ENCODE measurements around the gene SLAMF7.

SLAMF7 gene

DNA sequence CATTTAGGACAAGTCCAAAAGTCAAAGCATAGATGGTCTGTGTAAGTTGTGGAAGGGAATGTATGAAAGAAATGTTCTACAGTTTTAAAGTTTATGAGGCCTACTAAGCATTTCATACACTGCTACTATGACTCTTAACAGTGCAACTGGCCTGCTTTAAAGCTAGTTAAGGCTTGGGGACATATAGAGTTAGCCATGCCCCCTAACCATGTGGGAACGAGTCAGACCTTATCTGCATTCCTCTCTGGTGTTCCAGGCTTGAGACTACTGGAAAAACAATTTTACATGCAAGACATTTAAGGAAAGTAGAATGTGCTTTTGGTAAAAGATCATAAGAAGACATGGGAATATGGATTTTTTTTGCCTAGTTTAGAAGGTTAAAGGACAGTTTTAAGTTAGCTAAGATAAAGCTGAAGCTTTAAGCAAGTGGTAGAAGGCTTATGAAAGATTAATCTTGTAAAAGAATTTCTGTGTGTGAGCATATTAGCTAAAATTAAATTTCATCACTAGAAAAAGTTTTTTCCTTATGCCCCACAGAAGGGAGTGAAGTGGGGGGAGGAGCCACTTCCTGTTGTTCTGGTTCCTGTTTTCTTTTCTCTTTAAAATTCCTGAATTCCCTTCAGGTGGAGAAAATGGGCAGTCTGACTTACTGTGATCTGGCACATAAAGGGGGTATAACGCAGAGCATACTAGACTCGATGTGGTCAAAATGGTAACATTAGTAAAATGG lies 18.5 kb upstream of the SLAMF7 start:
- DNase-seq (ENCODE audit: low read depth) = peak; percentile 12
- TF ChIP-seq, protein P1, sequence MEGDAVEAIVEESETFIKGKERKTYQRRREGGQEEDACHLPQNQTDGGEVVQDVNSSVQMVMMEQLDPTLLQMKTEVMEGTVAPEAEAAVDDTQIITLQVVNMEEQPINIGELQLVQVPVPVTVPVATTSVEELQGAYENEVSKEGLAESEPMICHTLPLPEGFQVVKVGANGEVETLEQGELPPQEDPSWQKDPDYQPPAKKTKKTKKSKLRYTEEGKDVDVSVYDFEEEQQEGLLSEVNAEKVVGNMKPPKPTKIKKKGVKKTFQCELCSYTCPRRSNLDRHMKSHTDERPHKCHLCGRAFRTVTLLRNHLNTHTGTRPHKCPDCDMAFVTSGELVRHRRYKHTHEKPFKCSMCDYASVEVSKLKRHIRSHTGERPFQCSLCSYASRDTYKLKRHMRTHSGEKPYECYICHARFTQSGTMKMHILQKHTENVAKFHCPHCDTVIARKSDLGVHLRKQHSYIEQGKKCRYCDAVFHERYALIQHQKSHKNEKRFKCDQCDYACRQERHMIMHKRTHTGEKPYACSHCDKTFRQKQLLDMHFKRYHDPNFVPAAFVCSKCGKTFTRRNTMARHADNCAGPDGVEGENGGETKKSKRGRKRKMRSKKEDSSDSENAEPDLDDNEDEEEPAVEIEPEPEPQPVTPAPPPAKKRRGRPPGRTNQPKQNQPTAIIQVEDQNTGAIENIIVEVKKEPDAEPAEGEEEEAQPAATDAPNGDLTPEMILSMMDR (conservative IDR thresholded peaks at IDR 0.05; ENCODE audit: low read depth, low read length) = no peak
- no peak overlapping the region for H3K4me3 ChIP-seq (ENCODE audit: low read length)

DNA sequence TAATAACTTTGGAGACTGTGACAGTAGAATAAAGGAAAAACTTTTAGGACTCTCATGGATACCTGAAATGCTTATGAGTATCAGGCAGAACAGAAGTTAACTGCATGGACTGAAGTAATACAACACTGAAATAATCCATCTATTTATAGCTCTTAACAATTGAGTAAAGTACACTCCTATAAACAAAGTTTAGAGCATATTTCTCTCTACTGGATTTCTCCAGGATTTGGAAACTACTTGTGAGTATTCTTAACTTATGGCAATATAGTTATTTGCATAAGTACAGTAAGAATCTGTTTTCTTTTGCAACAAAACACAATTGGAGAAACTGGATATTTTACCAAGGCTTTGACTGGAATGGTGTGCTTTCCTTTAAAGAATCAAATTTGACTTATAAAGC lies 17.6 kb upstream of the SLAMF7 start:
- H3K4me3 ChIP-seq (ENCODE audit: low read length) = no peak overlapping the region
- TF ChIP-seq, protein P1 (conservative IDR thresholded peaks at IDR 0.05; ENCODE audit: low read depth, low read length) = no peak
- DNase-seq (ENCODE audit: low read depth) = no peak

DNA sequence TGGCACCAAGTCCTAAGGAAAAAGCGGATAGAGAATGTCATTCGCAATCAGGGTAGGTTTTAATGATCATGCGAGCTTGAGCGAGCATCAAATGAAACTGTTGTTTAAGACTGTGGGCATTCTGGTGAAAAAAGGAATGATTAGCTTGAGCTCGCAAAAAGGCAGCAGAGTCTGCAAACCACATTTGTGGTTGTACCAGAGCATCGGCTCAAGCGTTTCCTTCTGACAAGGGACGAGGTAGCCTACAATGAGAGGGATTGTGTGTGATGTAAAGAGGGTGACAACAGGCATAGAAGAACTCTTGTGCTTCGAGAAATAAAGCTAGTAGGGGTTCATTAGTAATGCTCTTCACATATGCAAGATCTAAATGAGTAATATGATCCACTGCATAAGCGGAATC lies 16.3 kb upstream of the SLAMF7 start:
- H3K4me3 ChIP-seq (ENCODE audit: low read length) = no peak overlapping the region
- TF ChIP-seq, protein P1 (conservative IDR thresholded peaks at IDR 0.05; ENCODE audit: low read depth, low read length) = no peak
- DNase-seq (ENCODE audit: low read depth) = no peak

DNA sequence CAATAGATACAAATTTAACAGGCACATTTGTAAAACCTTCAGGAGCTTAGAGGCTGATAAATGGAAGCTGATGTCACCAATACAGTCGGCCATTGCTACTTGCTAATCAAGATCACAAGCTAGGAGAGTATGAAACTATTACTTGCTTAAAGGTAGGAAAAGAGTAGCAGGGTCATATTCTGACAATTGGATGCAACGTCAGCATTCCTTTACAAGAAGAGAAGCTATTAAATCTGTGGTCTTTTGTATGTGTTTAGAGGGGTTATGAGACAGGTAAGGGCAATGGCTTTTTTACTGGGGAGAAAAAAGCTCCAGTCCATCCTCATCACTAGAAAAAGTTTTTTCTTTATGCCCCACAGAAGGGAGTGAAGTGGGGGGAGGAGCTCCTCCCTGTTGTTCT lies 15.7 kb upstream of the SLAMF7 start:
- H3K4me3 ChIP-seq (ENCODE audit: low read length) = no peak overlapping the region
- no peak for DNase-seq (ENCODE audit: low read depth)
- TF ChIP-seq, protein P1 (conservative IDR thresholded peaks at IDR 0.05; ENCODE audit: low read depth, low read length) = no peak

DNA sequence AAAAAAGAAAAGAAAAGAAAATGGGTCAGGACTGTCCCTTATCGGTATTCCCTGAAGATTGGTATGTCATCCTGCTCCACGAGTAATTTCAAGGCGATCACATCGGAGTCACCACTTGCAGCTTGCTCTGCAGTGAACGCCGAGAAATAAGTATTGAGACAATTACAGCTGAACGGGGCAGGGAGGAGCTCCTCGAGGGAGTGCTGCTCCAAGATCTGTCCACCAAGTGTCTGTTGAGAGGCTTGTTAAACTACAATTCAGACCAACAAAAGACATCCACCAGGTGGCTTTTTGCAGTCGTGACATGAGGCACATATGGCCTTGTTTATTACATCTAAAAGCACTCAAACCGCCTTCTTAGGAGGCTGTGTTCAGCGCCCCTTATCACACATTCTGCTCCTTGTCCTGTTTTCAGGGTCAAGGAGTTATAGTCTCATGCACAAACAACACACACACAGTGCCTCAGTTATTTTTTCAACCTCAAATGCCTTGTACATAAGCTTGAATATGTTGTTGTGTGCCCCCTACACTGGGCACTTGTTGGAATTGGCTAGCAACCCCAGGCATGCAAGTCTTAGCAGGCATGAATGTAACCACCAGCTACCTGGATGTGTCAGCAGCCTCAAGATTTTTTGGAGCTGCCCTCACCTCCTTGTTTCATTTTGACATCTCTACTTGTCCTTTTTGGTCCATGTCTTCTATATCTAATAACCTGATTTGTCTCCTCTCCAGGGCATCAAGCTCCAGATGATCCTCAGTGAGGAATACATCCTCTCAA lies 14.4 kb upstream of the SLAMF7 start:
- no peak overlapping the region for H3K4me3 ChIP-seq (ENCODE audit: low read length)
- TF ChIP-seq, protein P1 (conservative IDR thresholded peaks at IDR 0.05; ENCODE audit: low read depth, low read length) = no peak
- no peak for DNase-seq (ENCODE audit: low read depth)

DNA sequence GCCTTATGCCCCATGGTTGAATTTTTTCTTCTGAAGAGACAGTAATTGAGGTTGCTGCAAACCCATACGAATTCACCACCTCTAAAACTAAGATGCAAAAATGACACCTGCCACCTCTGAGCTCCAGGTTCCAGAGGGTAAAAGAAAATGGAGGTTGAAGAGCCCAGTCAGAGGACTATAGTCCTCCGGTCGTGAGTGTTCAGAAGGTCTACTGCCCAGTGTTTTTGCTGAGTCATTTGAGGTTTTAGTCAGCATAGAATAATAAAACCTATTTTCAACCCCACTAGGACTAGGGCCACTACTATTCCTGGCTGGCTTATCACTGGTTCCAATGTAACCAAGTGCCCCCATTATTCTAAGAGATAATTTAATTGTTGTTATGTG lies 12.9 kb upstream of the SLAMF7 start:
- TF ChIP-seq, protein P1 (conservative IDR thresholded peaks at IDR 0.05; ENCODE audit: low read depth, low read length) = no peak
- no peak for DNase-seq (ENCODE audit: low read depth)
- no peak overlapping the region for H3K4me3 ChIP-seq (ENCODE audit: low read length)
